Limb (tissue), 2 donors: ENCODE measurements around the gene FBXO10.
"Not testable (repeated sequence)": the region's sequence is repeated elsewhere in the genome, so short reads cannot be mapped to it uniquely, and the experiment has no call there.

ENCODE experiments used
- DNase-seq, 2 donors: peaks; one replicate each; pipeline ENCODE4 v3.0.0-alpha.2; 2016; ENCODE audit errors: extremely low spot score in 2 of 2

FBXO10 gene

DNA sequence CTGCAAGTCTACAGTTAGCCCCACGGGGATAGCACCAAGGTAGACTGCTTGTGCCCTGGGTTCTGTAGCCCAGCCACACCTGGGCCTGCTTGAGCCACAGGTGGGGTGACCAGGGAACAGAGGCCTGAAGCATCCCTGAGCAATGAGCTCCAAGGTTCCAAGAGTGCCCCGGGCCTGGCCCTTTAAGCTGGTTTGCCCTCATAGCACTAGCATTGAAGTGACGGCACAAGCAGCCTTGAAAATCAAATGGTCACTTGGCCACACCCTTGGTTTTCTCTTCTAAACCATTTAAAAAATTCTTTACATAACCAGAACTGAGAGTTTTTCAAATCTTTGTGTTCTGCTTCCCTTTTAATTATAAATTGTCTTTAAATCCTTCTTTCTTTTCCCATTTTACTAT is 24.7 kb downstream of the FBXO10 start:
- DNase-seq: no peak

DNA sequence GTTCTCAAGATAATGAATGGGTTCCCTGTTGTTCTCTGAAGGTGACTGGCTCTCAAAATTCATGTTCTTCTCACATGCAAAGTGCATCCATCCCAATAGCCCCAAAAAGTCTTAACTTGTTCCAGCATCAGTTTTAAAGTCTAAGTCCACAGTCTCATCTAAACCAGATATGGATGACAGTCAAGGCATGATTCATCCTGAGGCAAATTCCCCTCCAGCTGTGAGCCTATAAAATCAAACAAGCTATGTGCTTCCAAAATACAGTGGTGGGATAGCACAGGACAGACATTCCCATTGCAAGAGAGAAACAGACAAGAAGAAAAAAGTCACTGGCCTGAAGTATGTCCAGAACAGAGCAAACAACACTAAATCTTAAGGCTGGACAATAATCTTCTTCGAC is 25.4 kb downstream of the FBXO10 start:
- DNase-seq: no peak

DNA sequence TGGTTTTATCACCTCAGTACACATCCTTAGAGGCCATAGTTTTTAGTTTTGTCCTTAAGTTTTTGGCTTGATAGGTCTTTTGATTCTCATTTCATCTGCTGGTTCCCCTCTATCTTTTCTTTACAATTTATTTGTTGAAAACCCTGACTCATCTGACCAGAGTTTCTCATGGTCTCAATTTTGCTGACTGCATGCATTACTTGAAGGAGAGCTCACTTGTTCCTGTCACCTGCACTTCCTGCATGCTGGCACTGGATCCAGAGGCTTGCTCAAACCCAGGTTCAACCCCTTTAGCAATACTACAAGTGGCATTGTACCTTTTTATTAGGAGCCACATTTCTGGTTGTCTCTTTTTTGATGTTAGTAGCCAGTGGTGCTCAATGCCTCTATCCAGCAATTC is 26.7 kb downstream of the FBXO10 start:
- DNase-seq: no peak

DNA sequence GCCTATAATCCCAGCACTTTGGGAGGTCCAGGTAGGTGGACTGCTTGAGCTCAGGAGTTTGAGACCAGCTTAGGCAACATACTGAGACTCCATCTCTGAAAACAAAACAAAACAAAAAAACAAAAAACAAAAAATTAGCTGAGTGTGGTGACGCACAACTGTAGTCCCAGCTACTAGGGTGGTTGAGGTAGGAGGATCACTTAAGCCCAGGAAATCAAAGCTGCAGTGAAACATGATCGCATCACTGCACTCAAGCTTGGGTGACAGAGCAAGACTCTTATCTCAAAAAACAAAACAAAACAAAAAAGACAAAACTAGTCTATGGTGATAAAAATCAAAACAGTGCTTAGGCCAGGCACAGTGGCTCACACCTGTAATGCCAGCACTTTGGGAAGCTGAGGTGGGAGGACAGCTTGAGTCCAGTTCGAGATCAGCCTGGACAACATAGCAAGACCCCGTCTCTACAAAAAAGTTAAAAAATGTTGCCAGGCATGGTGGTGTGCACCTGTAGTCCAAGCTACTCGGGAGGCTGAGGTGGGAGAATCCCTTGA is 28.8 kb downstream of the FBXO10 start:
- DNase-seq: no peak

DNA sequence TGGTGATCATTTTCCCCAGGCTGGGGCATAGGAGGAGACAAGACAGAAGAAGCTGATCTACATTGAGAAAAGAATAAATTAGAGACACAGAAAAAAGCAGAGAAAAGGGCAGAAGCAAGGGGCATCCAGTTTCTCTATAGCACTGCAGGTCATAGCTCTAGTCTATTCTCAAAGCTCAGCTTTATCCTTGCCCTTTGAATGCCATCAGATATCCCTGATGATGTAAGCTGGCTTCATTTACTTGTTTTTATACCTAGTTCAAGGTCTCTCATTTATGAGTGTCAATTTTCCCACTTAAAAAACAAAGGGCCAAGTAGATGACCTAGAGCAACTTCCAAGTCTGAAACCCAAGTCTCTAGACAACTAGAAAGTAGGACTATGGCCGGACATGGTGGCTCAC is 32.7 kb downstream of the FBXO10 start:
- DNase-seq: no peak

DNA sequence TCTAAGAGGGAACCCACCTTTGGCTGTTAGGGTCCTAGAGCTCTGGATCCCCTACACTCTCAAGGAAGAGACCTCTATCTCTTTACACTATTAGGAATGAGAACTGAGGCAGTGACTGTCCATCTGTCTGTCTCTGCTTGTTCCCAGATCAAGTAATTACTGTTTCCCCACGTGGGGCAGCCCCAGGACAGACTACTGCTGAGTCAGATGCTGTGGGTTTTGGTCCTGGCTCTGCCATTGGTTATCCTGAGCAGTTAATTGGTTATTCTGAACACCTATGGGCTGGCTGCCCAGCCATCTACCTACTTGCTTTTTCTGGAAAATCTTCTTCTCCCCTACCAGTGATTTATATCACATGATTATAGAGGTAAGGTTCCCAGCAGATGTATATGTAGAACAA is 33.3 kb downstream of the FBXO10 start:
- no peak for DNase-seq

DNA sequence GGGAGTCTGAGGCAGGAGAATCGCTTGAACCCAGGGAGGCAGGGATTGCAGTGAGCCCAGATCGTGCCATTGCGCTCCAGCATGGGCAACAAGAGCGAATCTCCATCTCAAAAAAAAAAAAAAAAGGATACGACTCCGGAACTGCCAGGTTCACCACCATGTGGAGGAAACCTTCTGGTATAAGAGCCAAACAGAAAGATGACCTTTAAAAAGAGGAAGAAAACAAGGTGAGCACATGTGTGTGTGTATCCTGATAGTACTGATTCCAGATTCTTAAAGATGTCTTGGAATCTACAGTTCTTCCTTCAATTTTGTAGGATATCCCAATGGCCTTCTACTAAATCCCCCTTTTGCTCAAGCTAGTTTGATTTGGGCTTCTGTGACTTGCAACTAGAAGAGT is 33.7 kb downstream of the FBXO10 start:
- no peak for DNase-seq

DNA sequence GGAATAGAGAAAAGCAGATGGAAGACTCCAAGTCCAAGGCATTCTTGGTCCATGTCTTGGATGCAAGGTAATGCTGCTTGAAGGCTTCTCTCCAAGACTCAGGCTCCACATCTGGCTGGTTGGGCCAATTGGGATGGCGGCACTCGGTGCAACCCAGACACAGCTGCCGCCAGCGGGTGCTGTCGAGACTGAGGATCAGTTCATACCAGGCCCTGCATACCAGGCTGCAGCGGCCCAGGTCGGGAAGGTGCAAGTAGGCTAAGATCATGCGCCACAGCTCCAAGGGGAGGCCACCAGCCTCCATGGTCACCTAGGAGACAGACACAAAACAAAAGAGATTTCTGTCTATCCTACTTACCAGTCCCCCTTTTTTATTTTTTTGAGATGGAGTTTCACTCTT is 34.7 kb downstream of the FBXO10 start:
- no peak for DNase-seq

DNA sequence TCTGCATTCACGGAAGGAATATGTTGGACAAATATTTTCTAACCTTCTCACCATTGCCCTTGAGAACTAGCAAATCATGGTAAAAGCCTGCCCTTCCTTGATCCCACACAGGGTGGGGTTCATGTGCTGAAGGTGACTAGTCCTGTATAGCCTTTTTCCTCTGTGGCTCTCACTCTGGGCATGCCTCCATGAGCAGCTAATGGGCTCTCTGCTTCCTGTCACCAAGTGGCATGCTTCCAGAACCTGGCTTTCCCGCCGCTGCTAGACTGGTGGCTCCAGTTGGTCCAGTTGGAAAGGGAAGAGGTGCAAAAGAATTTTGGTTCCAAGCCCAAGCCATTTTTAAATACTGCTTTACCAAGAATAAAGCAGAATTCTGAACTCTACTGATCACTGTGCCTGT is 35.5 kb downstream of the FBXO10 start:
- DNase-seq: no peak

DNA sequence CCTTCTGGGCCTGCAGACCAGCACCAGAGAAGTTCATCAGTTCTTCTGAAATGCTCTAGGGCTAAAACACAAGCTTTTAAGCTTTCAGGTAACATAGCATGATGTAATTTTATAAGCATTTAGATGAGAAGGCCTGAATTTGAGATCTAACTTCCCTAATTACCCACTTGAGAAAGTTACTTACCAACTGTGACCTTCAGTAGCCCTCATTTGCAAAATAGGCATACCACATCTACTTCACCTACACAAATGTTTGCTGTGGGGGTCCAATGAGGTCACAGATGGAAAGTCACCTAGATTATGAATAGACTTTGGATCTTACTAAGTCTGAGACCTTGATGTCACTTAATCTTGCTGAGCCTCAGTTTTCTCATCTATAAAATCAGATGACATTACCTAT is 36.5 kb downstream of the FBXO10 start:
- DNase-seq: no peak

DNA sequence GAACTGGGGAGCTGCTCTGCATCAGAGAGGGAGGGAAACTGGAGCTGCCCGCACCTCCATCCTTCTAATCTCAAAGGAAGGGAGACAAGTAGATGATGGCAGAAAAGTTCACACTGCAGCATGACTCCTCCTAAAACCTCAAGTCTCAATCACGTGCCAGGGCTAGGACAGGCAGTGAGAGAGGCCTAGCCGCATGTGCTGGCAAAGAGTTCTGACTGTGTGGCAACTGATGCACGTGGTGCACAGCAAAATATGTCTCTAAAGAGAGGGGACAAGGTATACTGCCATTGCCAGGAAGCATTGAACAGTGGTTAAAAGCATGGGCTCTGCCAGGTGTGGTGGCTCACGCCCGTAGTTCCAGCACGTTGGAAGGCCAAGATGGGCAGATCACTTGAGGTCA is 38.1 kb downstream of the FBXO10 start:
- DNase-seq: no peak

DNA sequence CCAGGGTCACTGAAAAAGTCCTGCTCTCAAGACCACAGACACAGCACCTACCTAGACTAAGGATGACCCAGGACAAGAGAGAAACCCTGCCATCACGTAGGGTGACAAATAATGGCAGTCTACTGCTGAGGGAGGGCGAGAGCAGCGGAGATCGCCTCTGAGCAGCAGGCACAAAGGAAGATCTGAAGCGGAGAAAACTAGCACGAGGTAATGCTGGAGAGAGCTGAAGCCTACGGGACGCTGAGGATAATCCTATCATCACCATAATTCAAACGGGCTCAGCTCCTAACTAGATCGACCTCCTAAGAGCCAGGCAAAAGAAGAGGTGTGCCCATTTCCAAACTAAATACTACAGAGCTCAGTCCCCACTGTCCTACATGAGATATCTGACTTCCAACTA is 41.3 kb downstream of the FBXO10 start:
- DNase-seq: no peak

DNA sequence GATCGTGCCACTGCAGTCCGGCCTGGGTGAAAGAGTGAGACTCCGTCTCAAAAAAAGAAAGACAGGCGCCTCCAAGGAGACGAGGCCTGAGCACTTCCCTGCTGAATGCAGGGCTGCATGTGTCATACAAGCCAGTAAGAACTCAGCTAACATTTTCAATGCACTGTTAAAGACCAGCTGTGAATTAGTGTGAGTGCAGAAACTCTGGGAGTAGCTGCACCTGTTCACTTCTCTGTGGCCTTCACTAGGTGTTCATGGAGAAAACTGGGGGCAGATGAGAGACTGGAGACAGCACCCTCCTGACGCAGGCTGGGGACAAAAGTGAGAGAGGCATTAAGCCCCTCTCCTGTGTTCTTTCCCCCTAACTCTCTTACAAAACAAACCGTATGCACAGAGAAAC is 41.8 kb downstream of the FBXO10 start:
- no peak for DNase-seq

DNA sequence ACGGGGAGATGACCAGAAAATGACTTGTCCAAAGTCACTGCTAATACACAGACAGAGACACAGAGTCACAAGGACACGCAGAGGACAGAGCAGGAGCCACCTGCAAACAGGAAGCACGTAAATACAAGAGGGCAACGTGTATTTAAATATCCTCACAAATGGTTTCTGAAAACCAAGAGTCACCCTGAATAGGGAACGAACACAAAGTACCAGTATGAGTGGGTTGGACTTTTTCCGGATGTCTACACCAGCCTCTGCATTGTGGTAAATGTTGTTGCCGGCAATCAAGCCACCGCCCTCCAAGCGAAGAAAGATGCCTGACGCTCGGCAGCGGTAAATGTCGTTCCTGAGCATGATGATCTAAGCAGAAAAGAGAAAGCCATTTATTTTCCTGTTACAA is 44.5 kb downstream of the FBXO10 start:
- no peak for DNase-seq

DNA sequence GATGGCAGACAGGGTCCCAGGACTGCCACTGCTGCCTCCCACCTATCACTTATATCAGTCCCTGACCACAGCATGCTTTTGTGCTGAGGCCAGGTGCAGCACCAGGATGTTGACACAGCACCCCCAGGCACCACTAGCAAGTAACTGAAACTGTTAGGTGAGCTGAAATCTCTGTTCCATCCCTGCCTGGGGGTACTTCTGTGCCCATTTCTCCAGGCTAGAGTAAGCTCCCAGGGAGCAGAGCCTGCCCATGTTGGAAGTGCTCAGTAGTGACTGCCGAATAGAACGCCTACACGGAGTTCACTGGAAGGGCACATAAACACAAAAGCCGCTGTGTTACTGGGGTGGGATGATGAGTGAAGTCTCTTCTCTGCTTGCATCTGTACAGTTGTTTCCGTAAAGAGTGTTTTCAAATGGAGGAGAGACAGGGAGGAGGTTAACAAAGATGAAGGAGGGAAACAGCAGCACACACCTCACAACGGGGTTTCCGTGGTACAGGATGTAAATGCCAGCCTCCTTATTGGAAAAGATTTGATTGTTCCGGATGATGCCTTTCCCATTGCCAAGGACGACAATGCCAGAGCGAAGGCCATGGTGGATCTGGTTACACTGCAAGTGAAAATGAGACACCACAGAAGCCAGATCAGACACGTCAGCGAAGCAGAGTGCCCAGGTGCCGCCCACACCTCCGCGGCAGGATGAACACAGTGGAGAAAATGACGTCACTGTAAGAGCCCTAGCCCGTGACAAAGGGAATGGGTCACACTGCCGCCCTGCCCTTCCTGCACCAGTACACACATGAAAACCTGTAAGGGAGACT is 47.3 kb downstream of the FBXO10 start:
- no peak for DNase-seq

DNA sequence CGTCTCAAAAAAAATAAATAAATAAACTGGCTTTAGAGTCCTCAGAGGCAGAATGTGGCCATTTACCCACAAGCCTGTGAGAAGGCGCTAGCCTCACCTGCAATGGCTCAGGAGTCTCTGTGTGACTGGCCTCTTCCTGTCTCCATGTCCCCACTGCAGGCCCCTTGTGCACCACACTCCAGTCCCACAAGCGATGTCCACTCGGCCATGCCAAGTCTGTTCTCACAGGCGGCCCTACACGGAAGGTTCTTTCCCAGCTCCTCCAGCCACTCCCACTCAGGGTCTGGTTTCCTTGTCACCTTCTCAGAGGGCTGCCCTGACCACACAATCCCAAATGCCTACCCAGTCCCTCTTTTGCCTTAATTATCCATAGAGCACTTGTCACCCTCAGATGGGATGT is 52.3 kb downstream of the FBXO10 start:
- DNase-seq: no peak

DNA sequence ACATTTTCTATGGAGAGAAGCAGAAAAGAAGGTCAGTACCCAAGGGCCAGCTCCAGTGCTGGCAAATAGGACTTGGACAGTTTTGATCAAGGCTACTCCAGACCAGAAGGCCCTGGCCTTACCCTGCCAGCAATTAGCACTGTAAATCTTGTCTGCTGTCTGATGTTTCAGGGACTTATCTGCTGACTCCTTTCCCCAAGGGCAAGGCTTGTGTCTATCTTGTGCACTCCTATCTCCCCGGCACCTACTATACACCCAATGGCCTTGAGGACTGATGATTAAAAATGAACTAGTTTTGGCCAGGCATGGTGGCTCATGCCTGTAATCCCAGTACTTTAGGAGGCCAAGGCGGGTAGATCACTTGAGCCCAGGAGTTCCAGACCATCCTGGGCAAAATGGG is 53.2 kb downstream of the FBXO10 start:
- DNase-seq: no peak

DNA sequence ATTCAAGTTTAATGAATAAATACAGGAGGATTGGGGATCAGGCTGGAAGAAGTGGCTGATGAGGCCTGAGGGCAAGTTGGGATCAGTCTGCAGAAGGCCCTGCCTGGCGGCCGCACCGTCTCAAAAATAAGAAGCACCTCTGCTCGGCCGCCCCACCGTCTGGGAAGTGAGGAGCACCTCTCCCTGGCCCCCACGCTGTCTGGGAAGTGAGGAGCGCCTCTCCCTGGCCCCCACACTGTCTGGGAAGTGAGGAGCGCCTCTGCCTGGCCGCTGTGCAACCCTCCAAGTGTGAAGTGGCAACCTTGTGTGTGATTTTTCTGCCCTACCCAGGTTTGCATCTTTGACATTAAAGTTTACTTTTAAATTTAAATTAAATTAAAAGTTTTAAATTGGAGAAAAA is 55.1 kb downstream of the FBXO10 start:
- no peak for DNase-seq

DNA sequence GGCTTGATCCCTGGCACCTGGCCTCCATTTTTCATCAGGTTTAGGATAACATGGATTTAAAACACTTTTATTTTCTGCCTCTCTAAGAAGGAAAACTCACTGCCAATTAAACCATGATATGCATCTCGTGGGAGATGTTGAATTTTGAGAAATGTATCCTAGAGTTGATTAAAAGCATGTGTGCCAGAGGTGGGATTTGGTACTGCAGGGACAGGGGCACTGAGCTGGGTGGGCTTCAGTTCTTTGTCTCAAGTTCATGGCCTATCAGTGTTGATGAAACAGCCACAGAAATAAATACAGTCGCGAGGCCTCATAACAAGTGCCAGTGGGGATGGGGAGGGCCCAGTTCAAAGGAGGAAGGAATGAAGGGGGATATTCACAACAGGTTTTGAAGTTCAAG is 55.5 kb downstream of the FBXO10 start:
- no peak for DNase-seq

DNA sequence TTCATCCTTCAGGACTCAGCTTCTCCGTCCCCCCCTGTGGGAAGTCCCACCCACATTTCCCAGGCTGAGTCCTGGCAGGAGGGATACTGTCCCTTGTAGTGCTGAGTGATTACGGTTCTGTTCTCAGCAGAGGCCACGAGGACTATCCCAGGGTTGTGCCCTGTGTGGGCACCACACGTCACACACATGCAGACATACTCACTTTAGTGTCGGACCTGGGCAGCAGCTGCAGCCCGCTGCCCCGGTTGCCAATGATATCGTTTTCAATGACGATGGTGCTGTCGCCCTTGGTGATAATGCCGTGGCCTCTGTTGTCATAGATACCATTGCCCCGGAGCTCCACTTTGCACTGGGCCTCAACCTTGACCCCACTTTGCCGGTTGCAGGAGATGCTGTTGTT is 58.3 kb downstream of the FBXO10 start:
- no peak for DNase-seq

DNA sequence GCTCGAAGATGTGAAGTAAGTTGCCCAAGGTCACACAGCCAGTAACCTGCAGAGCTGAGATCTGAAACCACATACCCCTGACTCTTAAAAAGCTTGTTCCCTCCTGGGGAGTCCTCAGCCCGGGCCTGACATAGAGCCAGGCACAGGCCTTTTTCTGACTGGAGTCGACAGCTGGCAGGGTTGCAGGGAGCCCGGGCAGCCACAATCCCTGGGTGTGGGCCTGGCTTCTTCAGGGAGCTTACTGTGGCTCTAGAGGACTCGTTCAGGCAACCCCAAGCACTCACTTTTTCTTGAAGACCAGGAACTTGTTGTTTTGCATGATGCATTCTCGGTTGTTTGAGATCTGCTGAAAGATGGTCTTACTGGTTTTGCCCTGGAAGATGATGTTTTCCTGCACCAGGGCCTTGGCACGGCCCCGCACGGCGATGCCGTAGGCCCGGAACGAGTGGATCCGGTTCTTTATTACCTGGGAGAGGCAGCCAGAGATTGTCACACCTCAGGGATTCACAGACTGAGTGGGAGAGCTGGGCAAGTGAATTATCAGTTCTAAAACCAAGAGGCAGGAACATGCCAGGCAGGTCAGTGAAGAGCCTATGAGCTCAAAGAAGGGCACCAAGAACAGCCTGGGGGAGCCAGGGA is 60.4 kb downstream of the FBXO10 start:
- DNase-seq: no peak

DNA sequence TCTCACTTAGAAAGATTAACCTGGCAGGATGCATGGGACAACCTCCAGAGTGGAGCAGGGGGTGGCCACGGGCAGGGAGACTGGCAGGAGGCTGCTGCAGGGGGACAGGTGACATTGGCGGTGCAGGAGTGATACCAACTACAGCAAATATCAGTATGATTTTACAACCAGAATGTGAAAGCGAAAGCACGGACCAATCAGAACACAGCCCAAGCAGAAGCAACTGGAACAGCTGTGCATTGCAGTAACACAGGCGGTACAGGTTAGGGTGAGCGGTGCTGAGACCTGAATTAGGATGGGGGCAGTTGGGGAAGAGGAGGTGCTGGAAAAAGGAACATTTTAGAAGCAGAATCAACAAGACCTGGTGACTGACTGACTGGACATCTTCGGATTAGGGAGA is 61.2 kb downstream of the FBXO10 start:
- DNase-seq: no peak

DNA sequence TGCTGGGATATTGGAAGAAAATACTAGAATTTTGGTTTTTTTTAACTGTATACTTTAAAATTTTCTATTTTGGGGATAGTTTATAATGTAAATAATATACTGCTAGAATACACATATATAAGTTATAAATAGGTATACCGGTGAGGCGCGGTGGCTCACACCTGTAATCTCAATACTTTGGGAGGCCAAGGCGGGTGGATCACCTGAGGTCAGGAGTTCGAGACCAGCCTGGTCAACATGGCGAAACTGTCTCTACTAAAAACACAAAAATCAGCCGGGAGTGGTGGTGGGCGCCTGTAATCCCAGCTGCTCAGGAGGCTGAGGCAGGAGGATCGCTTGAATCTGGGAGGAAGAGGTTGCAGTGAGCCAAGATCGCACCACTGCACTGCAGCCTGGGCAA is 61.8 kb downstream of the FBXO10 start:
- DNase-seq: not testable (repeated sequence)
